COR-L47 (cell line): ENCODE data around the gene TRMT11.
"Not testable (repeated sequence)": the region's sequence is repeated elsewhere in the genome, so short reads cannot be mapped to it uniquely, and the experiment has no call there.

Source experiments
- DNase-seq: peaks from one replicate; lab custom pipeline; 2025; lab: John Stamatoyannopoulos, UW

The TRMT11 gene

GRCh38 chr6:125994670-125995488 lies 8.5 kb downstream of the TRMT11 start:
- no peak for DNase-seq

GRCh38 chr6:125995972-125996580 lies 9.7 kb downstream of the TRMT11 start:
- no peak for DNase-seq

GRCh38 chr6:126002755-126003679 lies 16.7 kb downstream of the TRMT11 start:
- DNase-seq = no peak

- DNase-seq = no peak
These were observed 21.5 kb downstream of the TRMT11 start for GRCh38 chr6:126007800-126008199.

- no peak for DNase-seq
These were observed 23.7 kb downstream of the TRMT11 start for GRCh38 chr6:126010040-126010439.

- DNase-seq = no peak
These were observed 29.5 kb downstream of the TRMT11 start for GRCh38 chr6:126015863-126016262.

- no peak for DNase-seq
These were observed 30.3 kb downstream of the TRMT11 start for GRCh38 chr6:126016591-126016990.

GRCh38 chr6:126017668-126018067 lies 31.3 kb downstream of the TRMT11 start:
- DNase-seq = no peak

- DNase-seq = no peak
These were observed 34.1 kb downstream of the TRMT11 start for GRCh38 chr6:126020305-126021050.

GRCh38 chr6:126023474-126023873 lies 37.1 kb downstream of the TRMT11 start:
- not testable (repeated sequence) for DNase-seq

GRCh38 chr6:126026001-126026400 lies 39.7 kb downstream of the TRMT11 start:
- no peak for DNase-seq

- no peak for DNase-seq
These were observed 41.3 kb downstream of the TRMT11 start for GRCh38 chr6:126027601-126028000.

- DNase-seq = no peak
These were observed 43.7 kb downstream of the TRMT11 start for GRCh38 chr6:126030045-126030444.

GRCh38 chr6:126033696-126034095 lies 47.4 kb downstream of the TRMT11 start:
- DNase-seq = peak; percentile 10

- no peak for DNase-seq
These were observed 48.3 kb downstream of the TRMT11 start for GRCh38 chr6:126034656-126035055.

- DNase-seq = no peak
These were observed 49.4 kb downstream of the TRMT11 start for GRCh38 chr6:126035764-126036163.

GRCh38 chr6:126038234-126038633 lies 51.9 kb downstream of the TRMT11 start:
- DNase-seq = no peak

GRCh38 chr6:126039284-126039683 lies 52.9 kb downstream of the TRMT11 start:
- no peak for DNase-seq

GRCh38 chr6:126040394-126040793 lies 54.1 kb downstream of the TRMT11 start:
- DNase-seq = no peak

- DNase-seq = no peak
These were observed 54.5 kb downstream of the TRMT11 start for GRCh38 chr6:126040826-126041225.

- no peak for DNase-seq
These were observed 55.2 kb downstream of the TRMT11 start for GRCh38 chr6:126041516-126041915.

- no peak for DNase-seq
These were observed 55.7 kb downstream of the TRMT11 start for GRCh38 chr6:126042001-126042419.
